HG03280 (cell line): ENCODE data around the gene TCIRG1.

Experiments used
- ATAC-seq: cut with Tn5 transposase; IDR thresholded peaks from one replicate; pipeline ENCODE4 v1.9.1; 2021; ENCODE audit warnings: mild to moderate bottlenecking, moderate library complexity; ENCODE audit not compliant: unreplicated experiment

TCIRG1 gene

GRCh38 chr11:68049509-68050370 lies 10.9 kb downstream of the TCIRG1 start:
- no peak for ATAC-seq

- no peak for ATAC-seq
Observed at GRCh38 chr11:68050371-68050841, 11.6 kb downstream of the TCIRG1 start.

- no peak for ATAC-seq
Observed at GRCh38 chr11:68051191-68052136, 12.6 kb downstream of the TCIRG1 start.

- no peak for ATAC-seq
Observed at GRCh38 chr11:68052137-68052873, 13.5 kb downstream of the TCIRG1 start.

- no peak for ATAC-seq
Observed at GRCh38 chr11:68053117-68053516, 14.3 kb downstream of the TCIRG1 start.

GRCh38 chr11:68053981-68054812 lies 15.4 kb downstream of the TCIRG1 start:
- no peak for ATAC-seq

- no peak for ATAC-seq
Observed at GRCh38 chr11:68056317-68057285, 17.8 kb downstream of the TCIRG1 start.

GRCh38 chr11:68057807-68058206 lies 19.0 kb downstream of the TCIRG1 start:
- no peak for ATAC-seq

GRCh38 chr11:68061508-68061907 lies 22.7 kb downstream of the TCIRG1 start:
- no peak for ATAC-seq

- no peak for ATAC-seq
Observed at GRCh38 chr11:68064926-68065325, 26.1 kb downstream of the TCIRG1 start.

- ATAC-seq: no peak
Observed at GRCh38 chr11:68065841-68066240, 27.0 kb downstream of the TCIRG1 start.

- no peak for ATAC-seq
Observed at GRCh38 chr11:68066742-68067141, 27.9 kb downstream of the TCIRG1 start.

GRCh38 chr11:68067991-68068390 lies 29.2 kb downstream of the TCIRG1 start:
- no peak for ATAC-seq

- ATAC-seq: no peak
Observed at GRCh38 chr11:68071281-68072048, 32.6 kb downstream of the TCIRG1 start.

- no peak for ATAC-seq
Observed at GRCh38 chr11:68074584-68075352, 35.9 kb downstream of the TCIRG1 start.

GRCh38 chr11:68076371-68077042 lies 37.7 kb downstream of the TCIRG1 start:
- no peak for ATAC-seq
